ENCODE data around the gene ZNF319. TPM values are rescaled to one million over a fixed set of nuclear protein-coding genes. Genes with fewer than 3 reads are reported as not detected.

ZNF319 gene
- total RNA-seq, 4 donors from 2014 or later, result 8.1 to 12.1 (median 8.6) TPM

DNA sequence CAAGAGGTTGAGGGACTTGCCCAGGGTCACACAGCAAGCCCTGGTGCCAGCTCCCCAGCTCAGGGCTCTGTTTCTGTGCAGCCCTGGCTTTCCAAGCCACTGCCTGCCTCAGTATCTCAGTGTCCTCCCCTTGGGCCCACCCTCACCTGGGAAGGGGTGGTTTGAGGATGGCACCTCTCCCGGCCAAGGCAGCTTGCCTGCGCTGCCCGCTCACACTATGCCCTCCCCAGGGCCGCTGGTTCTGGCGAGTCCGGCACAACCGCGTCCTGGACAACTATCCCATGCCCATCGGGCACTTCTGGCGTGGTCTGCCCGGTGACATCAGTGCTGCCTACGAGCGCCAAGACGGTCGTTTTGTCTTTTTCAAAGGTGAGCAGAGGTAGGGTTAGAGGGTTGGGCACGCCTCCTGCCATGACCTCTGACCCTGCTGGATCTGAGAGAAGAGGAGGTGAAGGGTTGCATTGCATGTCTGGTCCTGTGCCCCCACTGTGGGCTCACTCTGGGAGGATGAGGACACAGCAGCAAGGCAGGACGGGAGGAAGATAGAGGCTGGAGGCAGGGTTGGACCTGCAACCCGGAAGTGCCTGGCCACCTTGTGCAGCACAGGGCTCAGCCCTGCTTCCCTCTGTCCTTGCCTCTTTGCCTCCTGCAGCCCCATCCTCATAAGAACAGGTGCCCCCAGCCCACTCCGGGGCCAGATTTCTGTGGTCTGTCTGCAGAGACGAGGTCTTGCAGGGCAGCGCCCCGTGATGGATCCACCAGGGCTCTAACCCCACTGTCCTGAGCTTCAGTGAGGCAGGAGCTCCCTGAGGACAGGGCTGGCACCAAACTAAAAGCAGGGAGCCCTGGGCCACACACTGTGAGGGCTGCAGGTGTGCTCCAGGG lies 41.8 kb upstream of the ZNF319 start:
- no peak for TF ChIP-seq CTCF (IDR thresholded peaks at IDR 0.05)
- no peak overlapping the region for H3K4me3 ChIP-seq (ENCODE audit: low read depth, poor library complexity, severe bottlenecking)
- intact Hi-C loops (cut with DNase I; ENCODE audit: low total_unique reads), result no loop called here
- no peak for DNase-seq (ENCODE audit: low spot score in 2 of 2)
- WGBS, 2 donors, result 92 to 93% methylated on average over 19 to 22 of the region's 22 CpGs

GRCh38 chr16:58041628-58041955 lies 41.1 kb upstream of the ZNF319 start:
- WGBS, 2 donors, result 95 to 98% methylated on average over 7 to 16 of the region's 18 CpGs
- TF ChIP-seq CTCF (IDR thresholded peaks at IDR 0.05), result no peak
- TF ChIP-seq POLR2A (IDR thresholded peaks at IDR 0.05), result no peak
- no peak for DNase-seq (ENCODE audit: low spot score in 2 of 2)
- H3K4me3 ChIP-seq (ENCODE audit: low read depth, poor library complexity, severe bottlenecking), result no peak overlapping the region
- intact Hi-C loops (cut with DNase I; ENCODE audit: low total_unique reads), result no loop called here

- H3K4me3 ChIP-seq (ENCODE audit: low read depth, poor library complexity, severe bottlenecking), result no peak overlapping the region
- intact Hi-C loops (cut with DNase I; ENCODE audit: low total_unique reads), result no loop called here
- DNase-seq (ENCODE audit: low spot score in 2 of 2), result no peak
- 85 to 89% methylated on average over 11 to 12 of the region's 14 CpGs for WGBS, 2 donors
- TF ChIP-seq POLR2A (IDR thresholded peaks at IDR 0.05), result no peak
- no peak for TF ChIP-seq CTCF (IDR thresholded peaks at IDR 0.05)
These were observed 40.6 kb upstream of the ZNF319 start for GRCh38 chr16:58040945-58041627.

DNA sequence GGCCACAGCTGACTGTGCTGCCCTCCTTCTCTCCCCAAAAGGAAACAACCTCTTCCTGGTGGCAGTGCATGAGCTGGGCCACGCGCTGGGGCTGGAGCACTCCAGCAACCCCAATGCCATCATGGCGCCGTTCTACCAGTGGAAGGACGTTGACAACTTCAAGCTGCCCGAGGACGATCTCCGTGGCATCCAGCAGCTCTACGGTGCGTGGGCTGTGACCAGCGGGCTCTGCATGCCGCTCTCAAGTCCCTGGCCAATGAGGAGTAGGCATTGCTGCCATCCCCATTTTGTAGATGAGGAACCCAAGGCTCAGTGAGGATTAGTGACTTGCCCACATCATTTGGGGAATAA lies 40.0 kb upstream of the ZNF319 start:
- TF ChIP-seq CTCF (IDR thresholded peaks at IDR 0.05), result no peak
- no peak for TF ChIP-seq POLR2A (IDR thresholded peaks at IDR 0.05)
- no peak for DNase-seq (ENCODE audit: low spot score in 2 of 2)
- no peak overlapping the region for H3K4me3 ChIP-seq (ENCODE audit: low read depth, poor library complexity, severe bottlenecking)
- intact Hi-C loops (cut with DNase I; ENCODE audit: low total_unique reads), result no loop called here
- 94 to 100% methylated on average over 12 of the region's 12 CpGs for WGBS, 2 donors

GRCh38 chr16:58039829-58040495 lies 39.5 kb upstream of the ZNF319 start:
- DNase-seq (ENCODE audit: low spot score in 2 of 2), result no peak
- H3K4me3 ChIP-seq (ENCODE audit: low read depth, poor library complexity, severe bottlenecking), result no peak overlapping the region
- intact Hi-C loops (cut with DNase I; ENCODE audit: low total_unique reads), result no loop called here
- WGBS, 2 donors, result 92 to 97% methylated on average over 25 to 26 of the region's 26 CpGs
- TF ChIP-seq CTCF (IDR thresholded peaks at IDR 0.05) (no peak), POLR2A (IDR thresholded peaks at IDR 0.05) (no peak)
